DND-41 (cell line): ENCODE data around the gene ZNF174.

ENCODE experiments used
- CTCF ChIP-seq: IDR thresholded peaks from 2 replicates; pipeline ENCODE4 v1.5.1; 2012; ENCODE audit warnings: borderline replicate concordance, low read length, moderate library complexity, mild to moderate bottlenecking; ENCODE audit not compliant: poor library complexity, severe bottlenecking; ENCODE audit errors: extremely low read depth
- EZH2 ChIP-seq: IDR thresholded peaks from 3 replicates; pipeline ENCODE4 v1.6.1; 2012; ENCODE audit warnings: borderline replicate concordance, low read depth, mild to moderate bottlenecking, moderate library complexity, low read length, inconsistent platforms; ENCODE audit not compliant: severe bottlenecking

- no peak for TF ChIP-seq CTCF
- no peak for TF ChIP-seq EZH2
Observed at GRCh38 chr16:3454093-3454492, 53.1 kb downstream of the ZNF174 start.
